ENCODE measurements around the gene FBLN2.

Gene FBLN2

GRCh38 chr3:13656584-13657301, 107.8 kb downstream of the FBLN2 start:
- DNase-seq, result no peak
- H3K4me3 Mint-ChIP-seq, result no peak overlapping the region
- H3K4me1 Mint-ChIP-seq, result peaks cover 21% of the 10 kb centered on the region
- H3K27me3 Mint-ChIP-seq (ENCODE audit: low read depth, poor library complexity), result peaks cover 61% of the 10 kb centered on the region
- H3K36me3 Mint-ChIP-seq (ENCODE audit: low read depth), result no peaks in the 10 kb centered on the region
- TF ChIP-seq CTCF (IDR thresholded peaks at IDR 0.05), result no peak
- peaks cover 3% of the 10 kb centered on the region for H3K9me3 Mint-ChIP-seq
- no peak overlapping the region for H3K27ac Mint-ChIP-seq

DNA sequence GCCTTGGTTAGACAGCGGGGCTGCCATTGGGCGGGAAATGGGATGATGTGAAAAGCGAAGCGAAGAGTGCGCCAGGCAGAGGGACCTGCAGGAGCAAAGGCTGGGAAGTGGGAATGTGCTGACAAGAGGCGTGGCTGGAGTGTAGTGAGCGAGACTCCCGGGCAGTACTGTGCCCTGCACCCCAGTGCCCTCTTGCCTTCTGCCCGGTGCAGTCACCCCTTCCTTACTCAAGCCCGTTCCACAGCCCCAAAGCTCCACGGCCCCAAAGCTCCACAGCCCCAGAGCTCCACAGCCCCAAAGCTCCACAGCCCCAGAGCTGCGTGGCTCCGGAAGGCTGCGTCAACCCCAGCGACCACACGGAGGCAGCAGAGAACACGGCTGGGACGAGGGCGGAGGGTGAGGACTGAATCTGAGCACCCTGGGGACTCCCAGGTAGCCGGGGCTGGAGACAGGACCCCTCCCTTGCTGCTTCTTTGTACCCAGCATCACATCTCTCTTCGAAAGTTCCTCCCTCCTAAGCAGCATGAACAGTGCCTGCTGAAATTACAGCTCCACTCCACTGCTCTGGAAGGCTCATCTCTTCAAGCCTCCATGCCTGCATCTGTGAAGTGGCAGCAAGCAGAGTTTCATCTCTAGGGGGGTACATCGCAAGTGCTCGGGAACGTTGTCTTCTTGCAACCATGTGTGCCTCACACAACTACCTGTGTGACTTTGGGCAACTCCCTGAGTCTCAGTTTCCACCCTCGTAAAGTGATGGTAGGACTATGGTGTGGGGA, 108.9 kb downstream of the FBLN2 start:
- peak; percentile 78 for DNase-seq
- Mint-ChIP-seq H3K27me3 (ENCODE audit: low read depth, poor library complexity) (peaks cover 63% of the 10 kb centered on the region), H3K4me1 (peaks cover 12% of the 10 kb centered on the region), H3K36me3 (ENCODE audit: low read depth) (no peaks in the 10 kb centered on the region), H3K27ac (no peak overlapping the region), H3K9me3 (peaks cover 3% of the 10 kb centered on the region), H3K4me3 (no peak overlapping the region)
- peak; percentile 78 for TF ChIP-seq CTCF (IDR thresholded peaks at IDR 0.05)

DNA sequence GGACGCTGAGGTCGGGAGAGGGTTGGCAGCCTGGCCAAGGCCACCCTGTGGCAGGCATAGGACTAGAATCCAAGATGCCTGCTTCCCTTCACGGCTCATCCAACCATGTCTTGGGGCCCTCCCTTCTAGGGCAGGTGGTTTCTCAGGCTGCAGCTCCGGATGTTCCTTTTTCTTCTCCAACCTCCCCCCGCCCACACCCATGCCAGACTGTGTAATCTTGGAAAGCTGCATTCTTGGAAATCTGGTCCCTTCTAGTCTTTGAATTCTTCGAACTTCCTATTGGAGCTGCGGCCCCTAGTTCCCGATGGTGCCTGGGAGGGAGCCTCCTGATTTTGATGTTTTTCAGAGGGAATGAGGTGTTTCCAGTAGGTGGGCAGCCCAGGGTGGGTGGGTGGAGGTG, 109.8 kb downstream of the FBLN2 start:
- TF ChIP-seq CTCF (IDR thresholded peaks at IDR 0.05), result no peak
- Mint-ChIP-seq H3K4me1 (peaks cover 10% of the 10 kb centered on the region), H3K9me3 (peaks cover 3% of the 10 kb centered on the region), H3K36me3 (ENCODE audit: low read depth) (no peaks in the 10 kb centered on the region), H3K27ac (no peak overlapping the region), H3K4me3 (no peak overlapping the region), H3K27me3 (ENCODE audit: low read depth, poor library complexity) (peaks cover 57% of the 10 kb centered on the region)
- no peak for DNase-seq

DNA sequence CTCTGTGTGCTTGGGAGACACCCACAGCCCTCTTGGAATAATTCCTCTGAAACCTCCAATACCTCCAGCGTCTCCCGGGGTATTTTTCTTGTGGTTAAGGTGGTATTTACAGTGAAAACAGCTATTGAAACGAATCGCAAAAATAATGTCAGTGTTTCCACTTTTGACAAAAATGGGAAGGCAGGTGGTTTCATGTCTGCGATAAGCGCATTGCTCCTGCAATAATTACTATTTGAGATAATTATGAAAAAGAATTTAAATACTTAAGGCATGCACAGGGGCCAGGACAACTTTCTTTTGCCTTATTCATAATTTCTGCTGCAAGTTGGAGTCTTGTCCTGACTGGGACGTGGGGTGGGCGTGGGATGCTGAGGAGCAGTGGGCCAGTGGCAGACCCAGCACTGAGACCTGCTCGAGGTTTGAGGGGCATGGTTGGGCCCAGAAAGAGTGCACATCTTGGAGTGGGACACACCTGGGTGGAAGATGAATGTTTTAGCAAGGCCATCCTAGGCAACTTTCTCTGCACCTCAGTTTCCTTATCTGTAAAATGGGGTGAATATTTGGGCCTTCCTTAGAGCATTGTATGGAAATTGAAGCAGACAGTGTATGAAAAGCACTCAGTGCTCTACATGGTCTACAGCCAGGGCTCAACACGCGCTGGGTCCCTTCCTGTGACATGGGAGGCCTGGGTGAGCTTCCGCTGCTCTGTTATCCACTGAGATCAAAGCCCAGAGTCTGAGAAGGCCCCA, 110.5 kb downstream of the FBLN2 start:
- H3K4me3 Mint-ChIP-seq, result no peak overlapping the region
- peaks cover 5% of the 10 kb centered on the region for H3K4me1 Mint-ChIP-seq
- DNase-seq, result no peak
- H3K27me3 Mint-ChIP-seq (ENCODE audit: low read depth, poor library complexity), result peaks cover 50% of the 10 kb centered on the region
- no peak overlapping the region for H3K27ac Mint-ChIP-seq
- peaks cover 3% of the 10 kb centered on the region for H3K9me3 Mint-ChIP-seq
- no peak for TF ChIP-seq CTCF (IDR thresholded peaks at IDR 0.05)
- no peaks in the 10 kb centered on the region for H3K36me3 Mint-ChIP-seq (ENCODE audit: low read depth)

DNA sequence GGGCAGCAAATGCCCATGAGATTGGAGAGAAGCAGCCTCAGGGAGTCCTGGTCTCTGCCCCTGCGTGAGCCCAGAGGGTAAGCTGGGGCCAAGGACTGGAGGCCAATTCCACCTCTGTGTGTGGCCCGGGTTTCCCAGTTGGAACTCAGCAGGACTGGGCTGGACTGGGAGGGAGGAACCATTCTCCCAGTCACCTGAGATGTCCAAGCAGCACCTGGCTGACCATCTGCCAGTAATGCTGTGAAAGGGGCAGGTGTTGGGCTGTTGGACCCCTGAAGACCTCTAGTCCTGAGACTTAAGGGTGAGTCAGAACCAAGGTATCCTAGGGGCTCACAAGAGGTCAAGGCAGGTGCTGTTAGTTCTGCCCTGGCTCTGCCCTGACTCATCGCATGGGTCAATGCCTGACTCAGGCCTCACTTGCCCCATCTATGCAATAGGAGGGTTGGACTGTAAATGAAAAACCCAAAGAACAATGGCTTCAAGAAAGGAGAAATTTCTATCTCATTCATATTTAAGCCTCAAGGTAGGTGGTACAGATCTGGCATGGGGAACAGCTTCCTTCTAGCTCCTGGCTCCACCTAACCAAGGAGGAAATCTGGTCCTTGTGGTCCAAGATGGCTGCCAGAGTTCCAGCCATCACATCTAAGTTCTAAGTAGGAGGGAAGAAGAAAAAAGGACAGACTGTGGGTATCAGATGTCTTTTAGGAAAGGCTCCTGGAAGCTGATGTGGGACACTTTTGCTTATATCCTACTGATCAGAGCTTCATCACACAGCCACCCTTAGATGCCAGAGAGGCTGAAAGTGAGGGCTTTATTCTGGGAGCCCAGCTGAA, 111.3 kb downstream of the FBLN2 start:
- Mint-ChIP-seq H3K27ac (no peak overlapping the region), H3K9me3 (peaks cover 3% of the 10 kb centered on the region), H3K36me3 (ENCODE audit: low read depth) (no peaks in the 10 kb centered on the region), H3K4me3 (no peak overlapping the region), H3K4me1 (peaks cover 5% of the 10 kb centered on the region), H3K27me3 (ENCODE audit: low read depth, poor library complexity) (peaks cover 45% of the 10 kb centered on the region)
- no peak for TF ChIP-seq CTCF (IDR thresholded peaks at IDR 0.05)
- no peak for DNase-seq

Measured in nephron progenitor cell (in vitro differentiated cells).